Heart right ventricle (tissue), 16 donors: Measurements from ENCODE around the gene ALDH9A1. TPM values are rescaled to one million over a fixed set of nuclear protein-coding genes. Genes with fewer than 3 reads are reported as not detected.

ENCODE experiments used
- ATAC-seq, 8 donors: fragments of 200-7000 bp; cut with Tn5 transposase; one replicate each; pipeline ENCODE4 v1.9.1; 2020; ENCODE audit warnings: mild to moderate bottlenecking in 8 of 8, moderate library complexity in 8 of 8, moderate number of reproducible peaks in 1 of 8
- DNase-seq, 2 donors: peaks; one replicate each; pipeline ENCODE4 v3.0.0-alpha.2; 2020
- H3K27ac ChIP-seq, 10 donors: fragments of 200-600 bp; sonication (generic) in 2 of 10; one replicate each; pipeline versions ENCODE4 v1.5.0 to v1.8.0; 2020 to 2022; ENCODE audit warnings: mild to moderate bottlenecking in 3 of 10
- H3K27me3 ChIP-seq, 7 donors: fragments of 200-600 bp; one replicate each; pipeline ENCODE4 v1.8.0; 2021 to 2022; ENCODE audit warnings: mild to moderate bottlenecking in 2 of 7
- H3K36me3 ChIP-seq, 9 donors: fragments of 200-600 bp; sonication (generic) in 1 of 9; one replicate each; pipeline versions ENCODE4 v1.5.0 to v1.8.0; 2020 to 2022; ENCODE audit warnings: mild to moderate bottlenecking in 2 of 9
- H3K4me1 ChIP-seq, 9 donors: fragments of 200-600 bp; sonication (generic) in 1 of 9; one replicate each; pipeline versions ENCODE4 v1.5.0 to v1.8.0; 2020 to 2022; ENCODE audit warnings: mild to moderate bottlenecking in 4 of 9
- H3K4me3 ChIP-seq, 10 donors: fragments of 200-600 bp; sonication (generic) in 2 of 10; one replicate each; pipeline versions ENCODE4 v1.5.0 to v1.8.0; 2020 to 2022; ENCODE audit warnings: mild to moderate bottlenecking in 7 of 10, moderate library complexity in 2 of 10
- H3K9me3 ChIP-seq, 11 donors: fragments of 200-600 bp in 10 of 11; sonication (generic) in 2 of 11; one replicate each; pipeline versions ENCODE4 v1.5.0 to v1.8.0; 2013 to 2022; ENCODE audit warnings: mild to moderate bottlenecking in 2 of 11, control low read depth in 1 of 11, moderate library complexity in 1 of 11
- WGBS, 2 donors: extraction: QIAGEN DNeasy Blood & Tissue Kit; methylation state at CpG; one replicate each; pipeline ENCODE4 v1.1.7; 2013; ENCODE audit warnings: inconsistent platforms in 1 of 2; 5-methylcytosine and 5-hydroxymethylcytosine counted together
- intact Hi-C, 10 donors: fragments of 100-400 bp; cut with DNase I; formaldehyde crosslinking; loops; one replicate each; pipeline versions ENCODE4 v1.11.1 to v1.14.2; 2022
- polyA plus RNA-seq, 2 donors: library from polyadenylated mRNA; stranded (reverse); fragments of 200-250 nt; gene quantifications; one replicate each; pipeline ENCODE4 v1.2.3, GENCODE V29; 2013
- total RNA-seq, 10 donors: library from RNA; stranded (reverse); fragmentation: NEBNext Ultra II Directional in 3 of 10; extraction: Animal tissue kit (Norgen Biotek cat#: 25700) in 3 of 10; gene quantifications; one replicate each; pipeline versions ENCODE4 v1.2.1 to v1.2.4, GENCODE V29; 2021 to 2023
- TF ChIP-seq, protein P1 (sequence below), 9 donors: fragments of 200-600 bp; sonication (generic) in 2 of 9; IDR thresholded peaks; one replicate each; pipeline versions ENCODE4 v1.5.0 to v1.8.0; 2021 to 2022; ENCODE audit warnings: antibody characterized with exemption in 9 of 9, mild to moderate bottlenecking in 5 of 9, moderate library complexity in 1 of 9
- donor health status: Arrhythmogenic right ventricular cardiomyopathy.
- donor health status: ischemic (EF 13 %, LVEDD 7.1; RV severe dilation, severe dysfunction).
- donor health status: healthy with polysubstance abuse.
- donor health status: DM: no; HTN: yes; CAD: no.
- donor health status: DM: no; HTN: no; CAD: no.
- donor health status: ischemic (EF 25% LVEDD 6.9; RV normal size, moderate dysfunction).
- donor health status: ischemic (EF 25% LVEDD 5.7; RV mildly dilated, moderate dysfunction).
- donor health status: healthy.
- donor health status: DM: yes; HTN: yes; CAD: no.
- donor health status: Ischemic cardiomyopathy.
- donor health status: ischemic (EF 35%, LVEDD 5.7; RV mildly dilated, moderate dysfunction).
- donor health status: nonischemic (EF 11% LVEDD 7.7; RV severe dilation, severe dysfunction).
- donor health status: DM: yes; HTN: yes; CAD: no.
- donor health status: PGD.
- donor health status: ischemic (EF 29% LVEDD 5.4; RV normal size, mild dysfunction).
- donor health status: nonischemic (EF 23%, LVEDD 6.1; RV moderate dilation, normal function).

Gene ALDH9A1
- total and polyA plus RNA-seq, 12 donors, result 13.8 to 75.3 (median 63.6) TPM

DNA sequence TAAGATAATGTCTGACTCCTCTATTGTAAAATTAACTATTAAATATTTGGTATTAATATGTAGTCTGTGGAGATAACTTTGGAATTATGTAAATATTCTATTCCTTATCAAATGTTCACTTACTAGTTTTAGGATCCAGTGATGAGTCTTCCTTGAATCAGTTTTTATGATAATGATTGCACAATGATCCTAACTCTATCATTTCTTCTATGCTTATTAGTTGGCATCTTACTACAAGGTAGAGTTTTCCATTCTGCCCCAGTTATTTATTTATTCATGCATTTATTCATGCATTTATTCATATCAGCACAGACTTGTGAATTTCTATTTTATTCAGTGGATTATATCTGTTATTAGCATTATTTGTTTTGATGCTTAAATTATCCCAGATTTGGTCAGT, 74.7 kb downstream of the ALDH9A1 start:
- TF ChIP-seq, protein P1, sequence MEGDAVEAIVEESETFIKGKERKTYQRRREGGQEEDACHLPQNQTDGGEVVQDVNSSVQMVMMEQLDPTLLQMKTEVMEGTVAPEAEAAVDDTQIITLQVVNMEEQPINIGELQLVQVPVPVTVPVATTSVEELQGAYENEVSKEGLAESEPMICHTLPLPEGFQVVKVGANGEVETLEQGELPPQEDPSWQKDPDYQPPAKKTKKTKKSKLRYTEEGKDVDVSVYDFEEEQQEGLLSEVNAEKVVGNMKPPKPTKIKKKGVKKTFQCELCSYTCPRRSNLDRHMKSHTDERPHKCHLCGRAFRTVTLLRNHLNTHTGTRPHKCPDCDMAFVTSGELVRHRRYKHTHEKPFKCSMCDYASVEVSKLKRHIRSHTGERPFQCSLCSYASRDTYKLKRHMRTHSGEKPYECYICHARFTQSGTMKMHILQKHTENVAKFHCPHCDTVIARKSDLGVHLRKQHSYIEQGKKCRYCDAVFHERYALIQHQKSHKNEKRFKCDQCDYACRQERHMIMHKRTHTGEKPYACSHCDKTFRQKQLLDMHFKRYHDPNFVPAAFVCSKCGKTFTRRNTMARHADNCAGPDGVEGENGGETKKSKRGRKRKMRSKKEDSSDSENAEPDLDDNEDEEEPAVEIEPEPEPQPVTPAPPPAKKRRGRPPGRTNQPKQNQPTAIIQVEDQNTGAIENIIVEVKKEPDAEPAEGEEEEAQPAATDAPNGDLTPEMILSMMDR (IDR thresholded peaks at IDR 0.05), result no peak
- intact Hi-C loops, result no loop called here
- Histone ChIP-seq H3K36me3 (no peaks in the 10 kb centered on the region), H3K4me3 (no peak overlapping the region), H3K4me1 (peaks cover 0 to 2% (median 0%) of the 10 kb centered on the region in 9 donors), H3K9me3 (no peaks in the 10 kb centered on the region), H3K27me3 (no peaks in the 10 kb centered on the region), H3K27ac (no peak overlapping the region)
- no peak for ATAC-seq
- no peak for DNase-seq

DNA sequence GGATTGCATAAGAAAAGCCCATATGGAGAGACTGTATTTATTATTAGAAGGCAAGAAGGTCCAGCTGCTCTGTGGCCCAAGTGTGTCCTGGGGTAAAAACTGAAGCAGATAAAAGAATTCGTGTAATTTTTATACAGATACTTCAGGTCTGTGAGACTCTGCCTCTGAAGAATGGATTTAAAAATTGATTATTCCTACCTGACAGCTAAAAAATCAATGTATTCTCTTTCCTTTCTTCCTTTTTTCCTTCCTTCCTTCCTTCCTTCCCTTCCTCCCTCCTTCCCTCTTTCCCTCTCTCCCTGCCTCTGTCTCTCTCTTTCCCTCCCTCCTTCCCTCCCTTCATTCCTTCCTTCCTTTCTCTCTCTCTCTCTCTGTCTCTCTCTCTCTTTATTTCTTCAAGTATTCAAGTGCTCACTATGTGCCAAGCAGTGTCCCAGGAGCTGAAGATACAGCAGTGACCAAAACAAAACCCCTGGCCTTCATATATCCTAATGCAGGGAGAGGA, 78.7 kb downstream of the ALDH9A1 start:
- DNase-seq (no peak), ATAC-seq (no peak)
- Histone ChIP-seq H3K4me1 (no peaks in the 10 kb centered on the region), H3K27me3 (no peaks in the 10 kb centered on the region), H3K36me3 (no peaks in the 10 kb centered on the region), H3K9me3 (no peaks in the 10 kb centered on the region), H3K4me3 (no peak overlapping the region), H3K27ac (no peak overlapping the region)
- TF ChIP-seq, protein P1 (IDR thresholded peaks at IDR 0.05), result no peak
- intact Hi-C loops, result no loop called here
- WGBS, 2 donors, result 67 to 70% methylated on average over 1 of the region's 1 CpG

DNA sequence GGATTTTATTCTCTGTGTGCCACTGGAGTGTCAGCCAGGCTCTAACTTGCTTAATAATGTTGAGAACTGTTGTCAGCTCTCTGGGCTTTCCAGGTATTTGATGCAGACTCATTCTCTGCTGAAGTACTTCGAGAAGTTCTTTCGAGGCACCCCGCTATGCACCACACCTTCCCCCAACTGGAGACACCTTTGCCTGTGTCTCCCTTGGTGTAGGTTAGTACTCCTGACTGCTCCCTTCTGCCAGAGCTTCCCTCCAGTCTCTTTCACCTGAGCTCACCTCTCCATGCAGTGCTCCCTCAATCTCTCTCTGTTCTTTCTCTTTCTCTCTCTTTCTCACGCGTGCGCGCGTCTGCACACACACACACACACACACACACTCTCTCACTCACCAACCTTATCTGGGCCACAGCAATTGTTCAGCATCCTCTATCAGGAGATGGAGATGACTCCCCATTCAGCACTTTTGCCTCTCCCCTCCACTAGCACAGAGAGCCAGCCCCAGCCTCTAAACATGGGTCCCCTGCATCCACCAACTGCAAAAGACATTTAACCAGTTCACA, 81.3 kb downstream of the ALDH9A1 start:
- Histone ChIP-seq H3K27me3 (peaks cover 0 to 10% (median 0%) of the 10 kb centered on the region in 7 donors), H3K9me3 (peaks cover 0 to 8% (median 0%) of the 10 kb centered on the region in 11 donors), H3K4me3 (no peak overlapping the region), H3K27ac (no peak overlapping the region), H3K4me1 (no peaks in the 10 kb centered on the region), H3K36me3 (no peaks in the 10 kb centered on the region)
- no peak for ATAC-seq
- no peak for DNase-seq
- WGBS, 2 donors, result 80 to 86% methylated on average over 8 of the region's 8 CpGs
- intact Hi-C loops, result no loop called here
- TF ChIP-seq, protein P1 (IDR thresholded peaks at IDR 0.05), result no peak

DNA sequence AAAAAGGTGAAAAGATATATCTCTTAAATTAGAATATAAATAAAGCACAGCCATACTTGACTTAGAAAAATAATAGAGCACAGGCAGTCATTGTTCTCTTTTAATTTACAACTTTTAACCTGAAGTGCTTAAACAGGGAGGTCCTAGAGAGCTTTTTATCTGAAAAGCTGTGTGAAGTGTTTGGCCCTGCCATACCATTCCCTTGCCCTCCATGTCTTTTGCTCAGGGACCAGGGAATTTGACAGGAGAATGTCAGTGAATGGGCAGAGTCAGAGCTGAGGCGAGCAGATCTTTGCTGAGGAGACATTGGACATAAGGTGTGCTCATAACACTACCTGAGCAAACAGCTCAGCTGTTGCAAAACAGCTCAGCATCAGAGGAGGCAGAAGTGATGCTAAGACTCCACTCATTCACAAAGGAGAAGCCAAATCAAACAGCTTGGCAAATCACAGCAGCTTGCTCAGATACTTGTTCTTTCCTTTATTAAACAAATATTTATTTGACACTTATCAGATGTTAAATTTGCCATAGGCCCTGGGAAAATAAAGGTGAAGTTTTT, 82.2 kb downstream of the ALDH9A1 start:
- ATAC-seq (no peak), DNase-seq (no peak)
- Histone ChIP-seq H3K4me1 (no peaks in the 10 kb centered on the region), H3K27me3 (peaks cover 0 to 14% (median 3%) of the 10 kb centered on the region in 7 donors), H3K9me3 (peaks cover 0 to 8% (median 0%) of the 10 kb centered on the region in 11 donors), H3K4me3 (no peak overlapping the region), H3K36me3 (no peaks in the 10 kb centered on the region), H3K27ac (no peak overlapping the region)
- WGBS, 2 donors, result 58 to 61% methylated on average over 1 of the region's 1 CpG
- intact Hi-C loops, result no loop called here
- TF ChIP-seq, protein P1 (IDR thresholded peaks at IDR 0.05), result no peak

Other genes starting within 250 kb of the ALDH9A1 start
- 1 to 10 TPM in 1 of 10 donors, under 1 TPM in 6, not detected in 3; 0.42 to 1.6 (median 0.57) TPM for gene LRRC52, start 154.6 kb downstream of the ALDH9A1 start, total RNA-seq
- gene LRRC52, start 154.6 kb downstream of the ALDH9A1 start, polyA plus RNA-seq, result under 1 TPM; 0.16 to 0.44 TPM
- 1,000 to 10,000 TPM in 1 of 10 donors, 100 to 1,000 TPM in 9; 545 to 1,002 (median 844) TPM for gene MGST3, start 67.3 kb downstream of the ALDH9A1 start, total RNA-seq
- 100 to 1,000 TPM; 425 to 837 TPM for gene MGST3, start 67.3 kb downstream of the ALDH9A1 start, polyA plus RNA-seq
- gene TMCO1, start 70.3 kb upstream of the ALDH9A1 start, total RNA-seq, result 10 to 100 TPM; 41.1 to 61.3 (median 48.4) TPM
- 10 to 100 TPM; 22.6 to 75.2 TPM for gene TMCO1, start 70.3 kb upstream of the ALDH9A1 start, polyA plus RNA-seq
- gene UCK2, start 129.1 kb upstream of the ALDH9A1 start, total RNA-seq, result 10 to 100 TPM in 6 of 10 donors, 1 to 10 TPM in 4; 7.3 to 22.0 (median 11.3) TPM
- 10 to 100 TPM in 1 of 2 donors, 1 to 10 TPM in 1; 6.7 to 36.4 TPM for gene UCK2, start 129.1 kb upstream of the ALDH9A1 start, polyA plus RNA-seq